MV-4-11 (cell line): ENCODE data around the gene VPS36.
"Not testable (repeated sequence)": the region's sequence is repeated elsewhere in the genome, so short reads cannot be mapped to it uniquely, and the experiment has no call there.

ENCODE experiments used
- DNase-seq: peaks from one replicate; lab custom pipeline; 2025; lab: John Stamatoyannopoulos, UW

VPS36 gene

GRCh38 chr13:52432456-52432855, 18.0 kb downstream of the VPS36 start:
- no peak for DNase-seq

- no peak for DNase-seq
Measured at GRCh38 chr13:52428295-52428694, 22.1 kb downstream of the VPS36 start.

DNA sequence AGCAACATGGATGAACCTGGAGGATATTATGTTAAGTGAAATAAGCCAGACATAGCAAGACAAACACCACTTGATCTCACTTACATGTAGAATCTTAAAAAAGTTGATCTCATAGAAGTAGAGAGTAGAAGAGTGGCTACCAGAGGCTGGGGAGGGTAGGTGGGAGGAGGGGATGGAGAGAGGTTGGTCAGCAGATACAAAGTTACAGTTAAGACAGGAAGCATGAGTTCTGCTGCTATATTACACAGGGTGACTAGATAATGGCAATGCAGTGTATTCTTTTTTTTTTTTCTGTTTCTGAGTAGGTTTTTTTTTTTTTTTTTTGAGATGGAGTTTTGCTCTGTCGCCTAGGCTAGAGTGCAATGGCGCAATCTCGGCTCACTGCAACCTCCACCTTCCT, 29.2 kb downstream of the VPS36 start:
- DNase-seq = no peak

DNA sequence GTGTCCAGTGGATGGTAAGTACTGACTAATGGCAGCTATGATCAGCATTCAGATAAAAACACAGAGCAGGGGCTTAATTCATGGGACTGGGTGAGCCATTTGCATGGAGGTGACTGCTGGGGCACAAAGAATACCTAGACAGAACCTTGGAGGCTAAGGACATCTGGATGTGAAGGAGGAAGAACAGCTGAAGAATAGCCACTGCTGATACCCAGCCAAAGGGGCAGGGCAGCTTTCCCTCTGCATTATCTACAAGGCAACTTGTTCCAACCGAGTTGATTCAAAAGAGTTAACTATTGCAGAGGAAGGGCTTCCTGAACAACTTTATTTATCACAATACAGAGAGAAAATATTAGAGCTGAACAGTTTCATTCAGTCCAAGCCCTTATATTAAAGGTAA, 31.4 kb downstream of the VPS36 start:
- DNase-seq = no peak

DNA sequence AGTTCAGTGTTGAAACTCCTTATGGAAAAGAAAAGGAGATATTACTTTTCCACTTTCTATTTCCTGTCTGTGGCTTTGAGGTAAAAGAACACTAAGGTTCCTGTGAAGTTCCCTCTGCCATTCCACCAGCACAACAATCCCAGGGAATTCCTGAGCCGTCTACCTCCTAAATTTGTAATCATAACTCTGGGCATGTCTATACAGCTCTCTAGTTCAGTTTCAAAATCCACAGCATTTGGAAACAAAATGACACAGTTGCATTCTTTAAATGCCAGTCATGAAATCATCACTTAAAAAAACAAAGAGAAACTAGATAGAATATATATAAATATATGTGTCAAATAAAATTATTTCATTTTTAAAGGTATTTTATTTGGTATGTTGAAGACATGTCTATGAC, 35.5 kb downstream of the VPS36 start:
- no peak for DNase-seq

GRCh38 chr13:52414051-52414450, 36.4 kb downstream of the VPS36 start:
- DNase-seq = no peak

- DNase-seq = no peak
Measured at GRCh38 chr13:52412128-52412527, 38.3 kb downstream of the VPS36 start.

- DNase-seq = no peak
Measured at GRCh38 chr13:52411629-52412028, 38.8 kb downstream of the VPS36 start.

GRCh38 chr13:52408071-52408658, 42.3 kb downstream of the VPS36 start:
- DNase-seq = not testable (repeated sequence)

DNA sequence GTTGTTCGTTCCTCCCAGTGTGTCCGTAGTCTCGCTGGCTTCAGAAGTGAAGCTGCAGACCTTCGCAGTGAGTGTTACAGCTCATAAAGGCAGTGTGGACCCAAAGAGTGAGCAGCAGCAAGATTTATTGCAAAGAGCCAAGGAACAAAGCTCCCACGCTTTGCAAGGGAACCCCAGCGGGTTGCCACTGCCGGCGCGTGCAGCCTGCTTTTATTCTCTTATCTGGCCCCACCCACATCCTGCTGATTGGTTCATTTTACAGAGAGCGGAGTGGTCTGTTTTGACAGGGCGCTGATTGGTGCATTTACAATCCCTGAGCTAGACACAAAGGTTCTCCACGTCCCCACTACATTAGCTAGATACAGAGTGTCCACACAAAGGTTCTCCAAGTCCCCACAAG, 43.0 kb downstream of the VPS36 start:
- not testable (repeated sequence) for DNase-seq

DNA sequence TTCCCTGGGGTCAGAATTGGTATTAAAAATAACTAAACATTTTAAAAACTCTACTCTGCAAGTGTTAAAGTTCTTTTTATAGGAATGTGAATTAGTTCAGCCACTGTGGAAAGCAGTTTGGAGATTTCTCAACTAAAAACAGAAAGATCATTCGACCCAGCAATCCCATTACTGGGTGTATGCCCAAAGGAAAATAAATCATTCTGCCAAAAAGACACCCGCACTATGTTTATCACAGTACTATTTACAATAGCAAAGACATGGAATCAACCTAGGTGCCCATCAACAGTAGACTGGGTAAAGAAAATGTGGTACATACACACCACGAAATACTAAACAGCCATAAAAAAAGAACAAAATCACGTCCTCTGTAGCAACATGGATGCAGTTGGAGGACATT, 43.8 kb downstream of the VPS36 start:
- no peak for DNase-seq

GRCh38 chr13:52405767-52406494, 44.5 kb downstream of the VPS36 start, which contains the start of gene THSD1:
THSD1 (minus strand) TSS chr13:52406172; CDS start chr13:52402600, 3,572 bp downstream.
- DNase-seq = no peak

DNA sequence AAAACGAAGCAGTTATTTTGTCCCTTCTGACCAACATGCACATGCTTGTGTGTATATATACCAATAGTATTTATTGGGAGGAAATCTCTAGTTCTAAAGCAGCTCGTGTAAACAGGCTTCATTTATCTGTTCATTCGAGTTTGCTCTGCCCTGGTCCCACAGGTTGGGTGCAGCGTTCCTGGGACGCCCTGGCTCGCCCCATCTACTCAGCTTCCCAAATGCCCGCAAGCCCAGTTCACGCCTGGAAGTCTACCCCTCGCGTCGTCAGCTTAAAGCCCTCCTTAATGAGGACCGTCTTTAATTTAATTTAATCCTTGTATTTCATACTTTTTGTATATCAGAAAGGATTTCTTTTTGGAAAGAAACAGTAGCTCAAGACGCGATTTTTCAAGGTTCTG, 45.1 kb downstream of the VPS36 start:
- DNase-seq = no peak

DNA sequence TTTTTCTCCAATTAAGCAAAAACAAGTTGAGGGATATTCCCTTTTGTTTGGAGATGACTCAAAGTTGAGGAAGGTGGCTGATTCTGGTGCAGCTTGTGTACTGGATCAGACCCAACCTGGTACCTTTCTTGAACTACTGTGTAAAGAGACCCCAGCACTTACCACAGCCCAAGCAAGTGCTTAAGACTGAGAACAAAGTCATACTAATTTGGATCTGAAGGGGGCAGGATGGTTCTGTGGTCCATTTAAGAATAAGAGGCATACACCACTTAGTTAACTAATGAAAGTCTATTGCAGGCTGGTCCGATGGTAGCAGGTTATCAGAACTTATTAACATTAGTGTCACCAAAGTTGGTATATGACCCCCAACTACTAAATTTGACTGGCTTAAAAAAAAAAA, 50.7 kb downstream of the VPS36 start:
- DNase-seq = no peak

DNA sequence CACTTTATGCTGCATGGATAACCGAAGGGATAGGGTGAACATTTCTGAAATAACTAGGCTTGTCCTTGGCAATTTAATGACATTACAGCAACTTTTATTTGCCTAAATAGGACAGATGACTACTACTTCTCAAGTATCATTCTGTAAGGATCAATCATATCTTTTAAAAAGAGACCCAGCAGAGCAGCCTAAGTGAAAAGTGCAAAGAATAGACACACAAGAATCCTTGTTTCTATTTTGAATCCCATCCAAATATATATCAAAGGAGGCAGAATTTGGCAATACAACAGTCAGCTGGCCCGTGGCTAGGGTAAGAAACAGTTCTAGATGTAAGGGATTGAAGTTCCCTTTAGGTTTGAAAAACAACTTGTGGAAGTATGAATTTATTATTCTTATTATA, 51.4 kb downstream of the VPS36 start:
- DNase-seq = no peak

- DNase-seq = no peak
Measured at GRCh38 chr13:52395704-52396103, 54.7 kb downstream of the VPS36 start.

DNA sequence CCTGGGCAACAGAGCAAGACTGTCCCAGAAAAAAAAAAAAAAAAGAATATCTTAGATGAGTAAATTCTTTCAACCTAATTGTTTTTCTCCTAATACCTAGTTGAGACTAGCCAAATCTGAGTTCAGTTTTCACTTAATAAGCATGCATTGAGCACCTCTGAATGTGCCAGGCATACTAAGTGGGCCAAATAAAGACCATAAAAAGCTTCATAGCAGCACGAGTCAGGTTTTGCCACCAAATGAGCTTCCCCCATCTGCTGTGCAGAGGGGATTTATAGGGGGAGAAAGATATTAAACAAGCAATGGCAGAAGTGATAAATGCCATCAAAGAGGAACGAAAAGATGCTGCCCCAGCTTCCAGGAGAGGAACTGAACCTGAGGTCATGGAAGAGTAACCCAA, 55.8 kb downstream of the VPS36 start:
- no peak for DNase-seq

DNA sequence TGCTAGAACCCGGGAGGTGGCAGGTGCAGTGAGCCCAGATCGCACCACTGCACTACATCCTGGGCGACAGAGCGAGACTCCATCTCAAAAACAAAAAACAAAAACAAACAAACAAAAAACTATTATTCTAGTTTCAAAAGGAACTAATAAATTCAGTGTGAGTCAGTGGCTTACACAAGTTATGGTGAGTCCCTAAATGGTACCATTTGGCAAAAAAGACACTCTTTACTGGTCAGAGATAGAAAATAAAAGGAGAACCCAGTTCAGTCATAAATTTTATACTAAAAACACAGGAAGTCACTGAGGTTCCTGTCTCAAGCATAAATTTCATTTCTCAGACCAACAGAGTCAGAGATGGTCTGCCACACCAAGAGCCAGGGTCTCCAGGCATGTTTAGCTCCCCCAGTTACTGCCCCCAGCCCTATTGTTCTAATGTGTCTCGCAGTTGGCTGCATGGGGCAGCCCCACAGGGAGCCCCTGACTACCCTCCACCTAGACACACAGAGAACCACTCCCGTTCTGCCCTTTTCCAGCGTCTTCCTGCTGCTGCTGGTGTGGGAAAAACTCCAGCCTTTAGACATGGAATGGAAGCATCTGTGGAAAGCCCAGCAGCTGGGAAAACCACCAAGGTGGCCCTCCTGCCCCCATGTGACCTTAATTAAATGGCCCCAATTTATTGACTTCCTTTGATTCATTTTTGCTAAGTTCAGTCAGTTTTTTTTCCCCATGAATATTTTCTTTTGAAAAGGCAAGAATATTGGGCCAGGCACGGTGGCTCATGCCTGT, 56.7 kb downstream of the VPS36 start:
- DNase-seq = no peak

DNA sequence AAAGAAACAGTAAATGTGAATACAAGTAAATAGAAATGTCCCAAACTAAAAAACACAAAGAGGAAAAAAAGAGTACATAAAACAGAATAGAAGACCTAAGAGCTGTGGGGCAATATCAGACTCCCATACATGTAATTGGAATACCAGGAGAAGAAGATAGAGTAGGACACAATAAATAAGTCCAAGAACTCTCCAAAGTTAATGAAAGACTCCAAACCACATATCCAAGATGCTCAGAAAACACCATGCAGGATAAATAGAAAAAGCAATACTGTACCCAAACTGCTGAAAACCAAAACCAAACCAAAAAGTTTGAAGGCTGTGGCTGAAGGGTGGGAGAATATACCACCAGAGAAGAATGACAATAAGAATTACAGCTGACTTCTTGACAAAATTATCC, 62.7 kb downstream of the VPS36 start:
- DNase-seq = no peak

- DNase-seq = no peak
Measured at GRCh38 chr13:52385870-52386269, 64.6 kb downstream of the VPS36 start.

GRCh38 chr13:52383366-52383765, 67.1 kb downstream of the VPS36 start:
- DNase-seq = no peak

- DNase-seq = no peak
Measured at GRCh38 chr13:52378312-52378711, 72.1 kb downstream of the VPS36 start.

DNA sequence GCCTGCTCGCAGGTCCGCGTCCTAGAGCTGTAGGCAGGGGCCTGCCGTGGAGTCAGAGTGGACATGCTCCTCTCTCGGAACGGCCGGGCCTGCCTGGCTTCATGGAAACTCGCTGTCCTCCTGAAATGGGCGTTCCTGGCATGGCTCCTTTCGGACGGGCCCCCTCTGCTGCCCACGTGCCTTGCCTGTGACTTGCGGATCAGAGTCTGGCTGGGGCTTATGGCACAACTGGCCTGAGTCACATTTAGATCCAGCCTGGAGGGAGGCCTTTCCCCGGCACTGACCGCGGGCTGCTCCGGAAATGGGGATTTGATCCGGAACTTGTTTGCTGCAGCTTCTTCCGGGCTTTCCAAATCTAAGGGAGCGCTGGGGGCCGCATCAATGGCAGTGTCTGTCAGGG, 72.5 kb downstream of the VPS36 start:
- DNase-seq = no peak
